Duodenal mucosa (tissue), 2 donors: ENCODE measurements around the gene PEX7.
"Not testable (repeated sequence)": the region's sequence is repeated elsewhere in the genome, so short reads cannot be mapped to it uniquely, and the experiment has no call there.

Source experiments
- H3K27ac ChIP-seq: one replicate; pipeline ENCODE4 v1.7.0; 2013; ENCODE audit warnings: low read depth, low read length
- H3K27me3 ChIP-seq, 2 donors: one replicate each; pipeline ENCODE4 v1.7.0; 2013; ENCODE audit warnings: low read length in 2 of 2, control low read depth in 1 of 2; ENCODE audit not compliant: insufficient read depth in 2 of 2, control insufficient read depth in 1 of 2
- H3K36me3 ChIP-seq, 2 donors: one replicate each; pipeline ENCODE4 v1.7.0; 2013; ENCODE audit warnings: low read length in 2 of 2, control low read depth in 1 of 2; ENCODE audit not compliant: insufficient read depth in 2 of 2, control insufficient read depth in 1 of 2
- H3K4me1 ChIP-seq, 2 donors: one replicate each; pipeline ENCODE4 v1.7.0; 2013; ENCODE audit warnings: low read length in 2 of 2, control low read depth in 1 of 2; ENCODE audit not compliant: insufficient read depth in 2 of 2, control insufficient read depth in 1 of 2
- H3K4me3 ChIP-seq, 2 donors: one replicate each; pipeline ENCODE4 v1.7.0; 2013; ENCODE audit warnings: low read length in 2 of 2, low read depth in 1 of 2
- H3K9ac ChIP-seq, 2 donors: one replicate each; pipeline ENCODE4 v1.7.0; 2013; ENCODE audit warnings: low read length in 2 of 2, low read depth in 1 of 2
- H3K9me3 ChIP-seq, 2 donors: one replicate each; pipeline ENCODE4 v1.7.0; 2013; ENCODE audit warnings: low read length in 2 of 2, control low read depth in 1 of 2; ENCODE audit not compliant: control insufficient read depth in 1 of 2

The PEX7 gene

GRCh38 chr6:136831873-136832562, 9.6 kb downstream of the PEX7 start:
- Histone ChIP-seq H3K27me3 (no peaks in the 10 kb centered on the region), H3K4me1 (no peaks in the 10 kb centered on the region), H3K9ac (no peak overlapping the region), H3K27ac (no peak overlapping the region), H3K36me3 (peaks cover 4 to 11% of the 10 kb centered on the region in 2 donors), H3K9me3 (peaks cover 6 to 10% of the 10 kb centered on the region in 2 donors), H3K4me3 (no peak overlapping the region)

GRCh38 chr6:136840276-136841001, 18.0 kb downstream of the PEX7 start:
- no peaks in the 10 kb centered on the region for H3K4me1 ChIP-seq
- no peaks in the 10 kb centered on the region for H3K9me3 ChIP-seq
- H3K36me3 ChIP-seq = peaks cover 0 to 5% of the 10 kb centered on the region in 2 donors
- no peak overlapping the region for H3K4me3 ChIP-seq
- H3K27me3 ChIP-seq = no peaks in the 10 kb centered on the region
- no peak overlapping the region for H3K27ac ChIP-seq
- H3K9ac ChIP-seq = no peak overlapping the region

- no peak overlapping the region for H3K4me3 ChIP-seq
- no peaks in the 10 kb centered on the region for H3K4me1 ChIP-seq
- no peak overlapping the region for H3K27ac ChIP-seq
- H3K9ac ChIP-seq = no peak overlapping the region
- H3K36me3 ChIP-seq = no peaks in the 10 kb centered on the region
- no peaks in the 10 kb centered on the region for H3K27me3 ChIP-seq
- no peaks in the 10 kb centered on the region for H3K9me3 ChIP-seq
These were observed 20.8 kb downstream of the PEX7 start for GRCh38 chr6:136843210-136843609.

- Histone ChIP-seq H3K9me3 (no peaks in the 10 kb centered on the region), H3K9ac (no peak overlapping the region), H3K27ac (no peak overlapping the region), H3K27me3 (no peaks in the 10 kb centered on the region), H3K4me3 (no peak overlapping the region), H3K4me1 (no peaks in the 10 kb centered on the region), H3K36me3 (no peaks in the 10 kb centered on the region)
These were observed 23.7 kb downstream of the PEX7 start for GRCh38 chr6:136846046-136846445.

GRCh38 chr6:136846477-136846876, 24.1 kb downstream of the PEX7 start:
- H3K27ac ChIP-seq, H3K9me3 ChIP-seq, H3K36me3 ChIP-seq, H3K27me3 ChIP-seq, H3K4me3 ChIP-seq, H3K9ac ChIP-seq, H3K4me1 ChIP-seq: not testable (repeated sequence)

- H3K9ac ChIP-seq, H3K9me3 ChIP-seq, H3K36me3 ChIP-seq, H3K27ac ChIP-seq, H3K4me3 ChIP-seq, H3K27me3 ChIP-seq, H3K4me1 ChIP-seq: not testable (repeated sequence)
These were observed 27.7 kb downstream of the PEX7 start for GRCh38 chr6:136849979-136850563.

GRCh38 chr6:136859430-136859829, 37.0 kb downstream of the PEX7 start:
- no peaks in the 10 kb centered on the region for H3K9me3 ChIP-seq
- H3K27me3 ChIP-seq = no peaks in the 10 kb centered on the region
- H3K4me1 ChIP-seq = no peaks in the 10 kb centered on the region
- no peak overlapping the region for H3K9ac ChIP-seq
- H3K27ac ChIP-seq = no peak overlapping the region
- no peak overlapping the region for H3K4me3 ChIP-seq
- peaks cover 0 to 4% of the 10 kb centered on the region in 2 donors for H3K36me3 ChIP-seq

- no peaks in the 10 kb centered on the region for H3K27me3 ChIP-seq
- no peak overlapping the region for H3K27ac ChIP-seq
- H3K4me1 ChIP-seq = no peaks in the 10 kb centered on the region
- peaks cover 0 to 4% of the 10 kb centered on the region in 2 donors for H3K36me3 ChIP-seq
- H3K9ac ChIP-seq = no peak overlapping the region
- no peak overlapping the region for H3K4me3 ChIP-seq
- no peaks in the 10 kb centered on the region for H3K9me3 ChIP-seq
These were observed 37.7 kb downstream of the PEX7 start for GRCh38 chr6:136860043-136860442.

- no peaks in the 10 kb centered on the region for H3K4me1 ChIP-seq
- H3K27ac ChIP-seq = no peak overlapping the region
- no peak overlapping the region for H3K4me3 ChIP-seq
- no peak overlapping the region for H3K9ac ChIP-seq
- no peaks in the 10 kb centered on the region for H3K9me3 ChIP-seq
- no peaks in the 10 kb centered on the region for H3K36me3 ChIP-seq
- no peaks in the 10 kb centered on the region for H3K27me3 ChIP-seq
These were observed 40.3 kb downstream of the PEX7 start for GRCh38 chr6:136862662-136863061.

GRCh38 chr6:136863752-136864151, 41.4 kb downstream of the PEX7 start:
- H3K4me3 ChIP-seq = no peak overlapping the region
- H3K9me3 ChIP-seq = no peaks in the 10 kb centered on the region
- H3K9ac ChIP-seq = no peak overlapping the region
- H3K27me3 ChIP-seq = no peaks in the 10 kb centered on the region
- H3K36me3 ChIP-seq = no peaks in the 10 kb centered on the region
- H3K4me1 ChIP-seq = no peaks in the 10 kb centered on the region
- no peak overlapping the region for H3K27ac ChIP-seq
